ENCODE measurements around the gene IGSF21. TPM values are rescaled to one million over a fixed set of nuclear protein-coding genes. Genes with fewer than 3 reads are reported as not detected.

IGSF21 gene
- total and polyA plus RNA-seq, 2 donors from 2014 or later = 1.4 to 6.6 TPM

GRCh38 chr1:18114726-18115410, 7.3 kb downstream of the IGSF21 start:
- DNase-seq (no peak), FAIRE-seq (no peak)
- Histone ChIP-seq H3K9ac (ENCODE audit: low read length in 3 of 3) (no peak overlapping the region), H3K4me1 (ENCODE audit: control insufficient read depth in 2 of 3, insufficient read depth in 2 of 3, low read depth in 1 of 3, low read length in 3 of 3) (no peaks in the 10 kb centered on the region), H3K9me3 (ENCODE audit: control insufficient read depth in 2 of 3, insufficient read depth in 1 of 3, low read length in 3 of 3) (no peaks in the 10 kb centered on the region), H3K27me3 (ENCODE audit: control insufficient read depth, insufficient read depth, low read length) (peaks cover 22% of the 10 kb centered on the region), H3K36me3 (ENCODE audit: control insufficient read depth in 2 of 3, insufficient read depth in 3 of 3, low read length in 3 of 3) (no peaks in the 10 kb centered on the region), H3K27ac (ENCODE audit: low read depth in 2 of 2, low read length in 2 of 2) (no peak overlapping the region), H3K4me3 (ENCODE audit: low read length in 3 of 3) (no peak overlapping the region)
- intact Hi-C loops (cut with DNase I) = no loop called here
- no peak for TF ChIP-seq CTCF (IDR thresholded peaks at IDR 0.05; ENCODE audit: borderline replicate concordance, extremely low read depth, insufficient read depth)

DNA sequence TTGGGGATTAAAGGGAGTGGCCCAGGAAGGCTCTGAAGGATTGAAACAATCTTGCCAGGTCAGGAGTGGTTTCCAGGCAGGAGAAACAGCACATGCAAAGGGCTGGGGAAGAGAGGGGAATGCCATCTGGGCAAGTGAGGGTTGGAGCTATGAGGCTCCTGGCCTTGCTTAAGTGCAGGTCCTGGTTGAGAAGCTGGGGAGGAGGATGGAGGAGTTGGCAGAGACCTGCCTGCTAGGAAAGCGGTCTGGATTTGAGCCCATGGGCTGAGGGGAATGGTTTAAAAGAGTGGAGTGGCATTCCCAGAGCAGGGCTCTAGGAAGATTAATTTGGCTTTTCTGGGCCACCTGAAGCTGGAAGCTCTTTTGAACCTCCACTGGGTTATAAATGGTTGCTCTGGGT, 9.2 kb downstream of the IGSF21 start:
- Histone ChIP-seq H3K4me1 (ENCODE audit: control insufficient read depth in 2 of 3, insufficient read depth in 2 of 3, low read depth in 1 of 3, low read length in 3 of 3) (no peaks in the 10 kb centered on the region), H3K27ac (ENCODE audit: low read depth in 2 of 2, low read length in 2 of 2) (no peak overlapping the region), H3K9me3 (ENCODE audit: control insufficient read depth in 2 of 3, insufficient read depth in 1 of 3, low read length in 3 of 3) (no peaks in the 10 kb centered on the region), H3K27me3 (ENCODE audit: control insufficient read depth, insufficient read depth, low read length) (peaks cover 13% of the 10 kb centered on the region), H3K9ac (ENCODE audit: low read length in 3 of 3) (no peak overlapping the region), H3K4me3 (ENCODE audit: low read length in 3 of 3) (no peak overlapping the region), H3K36me3 (ENCODE audit: control insufficient read depth in 2 of 3, insufficient read depth in 3 of 3, low read length in 3 of 3) (no peaks in the 10 kb centered on the region)
- intact Hi-C loops (cut with DNase I) = no loop called here
- no peak for TF ChIP-seq CTCF (IDR thresholded peaks at IDR 0.05; ENCODE audit: borderline replicate concordance, extremely low read depth, insufficient read depth)
- DNase-seq = no peak
- FAIRE-seq = no peak

DNA sequence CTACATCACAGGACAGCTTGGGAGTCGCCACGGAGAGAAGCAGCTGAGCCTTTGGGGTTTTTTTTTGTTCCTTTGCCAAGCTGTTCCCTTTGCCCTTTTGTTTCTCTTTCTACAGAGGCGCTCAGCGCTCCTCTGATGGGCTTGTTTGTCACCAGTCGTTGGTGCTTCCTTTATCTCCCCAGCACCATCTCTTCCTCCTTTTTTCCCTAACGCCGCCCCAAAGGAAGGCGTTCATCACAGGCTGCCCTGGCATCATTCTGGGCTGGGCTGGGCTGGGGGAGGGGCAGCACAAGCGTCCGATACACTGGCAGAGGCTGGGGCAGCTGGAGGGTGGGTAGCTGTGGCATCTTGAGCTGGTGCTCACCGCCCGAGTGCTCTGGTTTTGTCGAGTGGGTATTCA, 10.5 kb downstream of the IGSF21 start:
- Histone ChIP-seq H3K27ac (ENCODE audit: low read depth in 2 of 2, low read length in 2 of 2) (no peak overlapping the region), H3K4me1 (ENCODE audit: control insufficient read depth in 2 of 3, insufficient read depth in 2 of 3, low read depth in 1 of 3, low read length in 3 of 3) (no peaks in the 10 kb centered on the region), H3K27me3 (ENCODE audit: control insufficient read depth, insufficient read depth, low read length) (peaks cover 6% of the 10 kb centered on the region), H3K9me3 (ENCODE audit: control insufficient read depth in 2 of 3, insufficient read depth in 1 of 3, low read length in 3 of 3) (no peaks in the 10 kb centered on the region), H3K4me3 (ENCODE audit: low read length in 3 of 3) (no peak overlapping the region), H3K9ac (ENCODE audit: low read length in 3 of 3) (no peak overlapping the region), H3K36me3 (ENCODE audit: control insufficient read depth in 2 of 3, insufficient read depth in 3 of 3, low read length in 3 of 3) (no peaks in the 10 kb centered on the region)
- intact Hi-C loops (cut with DNase I) = no loop called here
- no peak for TF ChIP-seq CTCF (IDR thresholded peaks at IDR 0.05; ENCODE audit: borderline replicate concordance, extremely low read depth, insufficient read depth)
- no peak for DNase-seq
- no peak for FAIRE-seq

- H3K4me3 ChIP-seq (ENCODE audit: low read length in 3 of 3) = no peak overlapping the region
- no peak for DNase-seq
- no peaks in the 10 kb centered on the region for H3K4me1 ChIP-seq (ENCODE audit: control insufficient read depth in 2 of 3, insufficient read depth in 2 of 3, low read depth in 1 of 3, low read length in 3 of 3)
- TF ChIP-seq CTCF (IDR thresholded peaks at IDR 0.05; ENCODE audit: borderline replicate concordance, extremely low read depth, insufficient read depth) = no peak
- H3K27ac ChIP-seq (ENCODE audit: low read depth in 2 of 2, low read length in 2 of 2) = no peak overlapping the region
- H3K9me3 ChIP-seq (ENCODE audit: control insufficient read depth in 2 of 3, insufficient read depth in 1 of 3, low read length in 3 of 3) = no peaks in the 10 kb centered on the region
- H3K27me3 ChIP-seq (ENCODE audit: control insufficient read depth, insufficient read depth, low read length) = peaks cover 6% of the 10 kb centered on the region
- FAIRE-seq = no peak
- H3K36me3 ChIP-seq (ENCODE audit: control insufficient read depth in 2 of 3, insufficient read depth in 3 of 3, low read length in 3 of 3) = no peaks in the 10 kb centered on the region
- H3K9ac ChIP-seq (ENCODE audit: low read length in 3 of 3) = no peak overlapping the region
- intact Hi-C loops (cut with DNase I) = no loop called here
Measured at GRCh38 chr1:18118491-18118890, 10.9 kb downstream of the IGSF21 start.
